Pancreas (tissue), 10 donors: Measurements from ENCODE around the gene KDM1A. TPM values are rescaled to one million over a fixed set of nuclear protein-coding genes. Genes with fewer than 3 reads are reported as not detected.

ENCODE experiments used
- ATAC-seq, 4 donors: fragments of 200-7000 bp; cut with Tn5 transposase; one replicate each; pipeline versions ENCODE4 v1.8.0 to v1.9.1; 2020; ENCODE audit warnings: mild to moderate bottlenecking in 4 of 4, moderate library complexity in 4 of 4
- DNase-seq, 6 donors: peaks; one replicate each; pipeline ENCODE4 v3.0.0-alpha.2; 2020
- FAIRE-seq: peaks from 2 replicates; lab custom pipeline; 2012; peaks lifted over from hg19 to GRCh38; lab: Jason Lieb, UNC
- H3K27ac ChIP-seq, 4 donors: fragments of 200-600 bp; sonication (generic); 1 replicate in 3 of 4; 2 replicates in 1 of 4; pipeline versions ENCODE4 v1.5.0 to v1.8.0; 2020
- H3K27me3 ChIP-seq, 4 donors: fragments of 200-600 bp; one replicate each; pipeline ENCODE4 v1.8.0; 2021
- H3K36me3 ChIP-seq, 3 donors: fragments of 200-600 bp; sonication (generic) in 1 of 3; one replicate each; pipeline versions ENCODE4 v1.5.0 to v1.8.0; 2020 to 2021
- H3K4me1 ChIP-seq, 3 donors: fragments of 200-600 bp; one replicate each; pipeline ENCODE4 v1.8.0; 2021
- H3K4me3 ChIP-seq, 4 donors: fragments of 200-600 bp; sonication (generic) in 2 of 4; one replicate each; pipeline versions ENCODE4 v1.5.0 to v1.8.0; 2020 to 2021
- H3K9me3 ChIP-seq, 4 donors: fragments of 200-600 bp; one replicate each; pipeline ENCODE4 v1.8.0; 2021
- CTCF ChIP-seq, 4 donors: fragments of 200-600 bp; sonication (generic) in 3 of 4; IDR thresholded peaks; one replicate each; pipeline versions ENCODE4 v1.5.0 to v1.8.0; 2021; ENCODE audit warnings: antibody characterized with exemption in 4 of 4
- WGBS, 2 donors: extraction: QIAGEN DNeasy Blood & Tissue Kit; methylation state at CpG; one replicate each; pipeline ENCODE4 v1.1.7; 2013; 5-methylcytosine and 5-hydroxymethylcytosine counted together
- intact Hi-C, 3 donors: fragments of 100-400 bp; cut with DNase I; formaldehyde crosslinking; loops; one replicate each; pipeline versions ENCODE4 v1.11.1 to v1.14.2; 2022
- polyA plus RNA-seq, 2 donors: library from polyadenylated mRNA; stranded (reverse); fragments of 200-250 nt; gene quantifications; one replicate each; pipeline ENCODE4 v1.2.3, GENCODE V29; 2013
- total RNA-seq, 6 donors: library from RNA; stranded (reverse); fragmentation: NEBNext Ultra II Directional in 4 of 6; extraction: Animal tissue kit (Norgen Biotek cat#: 25700) in 4 of 6; gene quantifications; one replicate each; pipeline versions ENCODE4 v1.2.1 to v1.2.4, GENCODE V29; 2021 to 2023
- donor health status: healthy with polysubstance abuse.
- donor health status: DM: no; HTN: no; CAD: no; lungs with moderate emphysema.
- donor health status: DM: no; HTN: no; CAD: no.
- donor health status: control.
- donor health status: control.
- donor health status: Bipolar disorder and iron deficiency.
- donor health status: DM: yes; HTN: yes; CAD: no.
- donor health status: DM: no; HTN: no; CAD: no.
- donor health status: DM: no; HTN: no; CAD: no.
- donor health status: DM: yes; HTN: yes; CAD: no.

The KDM1A gene
- total and polyA plus RNA-seq, 8 donors, result 13.7 to 31.9 (median 22.9) TPM

DNA sequence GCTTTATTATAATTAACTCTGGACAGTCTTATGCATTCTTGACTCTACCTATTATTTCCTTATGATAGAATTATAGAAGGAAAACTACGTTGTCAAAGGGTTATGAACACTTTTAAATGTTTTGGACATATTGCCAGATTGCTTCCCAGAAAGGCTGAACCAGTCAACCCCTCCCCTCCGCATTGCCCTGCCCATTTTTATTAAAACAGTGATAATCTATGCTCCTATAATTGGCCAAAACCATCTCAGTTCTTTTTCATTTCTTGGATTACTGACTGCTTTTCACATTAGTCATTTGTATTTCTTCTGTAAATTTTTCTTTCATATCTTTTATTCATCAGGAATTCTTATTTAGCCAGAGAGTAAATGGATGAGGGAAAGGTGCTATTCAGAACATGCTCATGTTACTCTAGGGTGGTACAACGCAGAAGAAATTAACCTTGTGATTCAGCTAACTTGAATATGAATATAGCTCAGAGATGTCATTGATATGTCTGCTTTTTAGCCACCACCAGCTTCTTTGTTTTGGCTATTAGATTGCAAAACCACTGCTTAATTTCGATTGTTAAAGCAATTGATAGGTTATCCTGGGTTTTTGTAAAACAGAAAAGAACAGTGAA lies 32.1 kb downstream of the KDM1A start:
- Histone ChIP-seq H3K9me3 (no peaks in the 10 kb centered on the region), H3K36me3 (peaks cover 0 to 13% (median 4%) of the 10 kb centered on the region in 3 donors), H3K27me3 (no peaks in the 10 kb centered on the region), H3K27ac (no peak overlapping the region), H3K4me3 (no peak overlapping the region), H3K4me1 (no peaks in the 10 kb centered on the region)
- intact Hi-C loops, result no loop called here
- TF ChIP-seq CTCF (IDR thresholded peaks at IDR 0.05), result no peak
- ATAC-seq, result no peak
- FAIRE-seq, result no peak
- WGBS, 2 donors, result 82 to 92% methylated on average over 4 of the region's 4 CpGs
- no peak for DNase-seq

- WGBS, 2 donors, result 93 to 94% methylated on average over 5 of the region's 5 CpGs
- FAIRE-seq (no peak), ATAC-seq (no peak), DNase-seq (no peak)
- H3K36me3 ChIP-seq, result peaks cover 0 to 50% (median 9%) of the 10 kb centered on the region in 3 donors
- H3K27me3 ChIP-seq, result no peaks in the 10 kb centered on the region
- no peak overlapping the region for H3K27ac ChIP-seq
- no peak overlapping the region for H3K4me3 ChIP-seq
- no peaks in the 10 kb centered on the region for H3K9me3 ChIP-seq
- TF ChIP-seq CTCF (IDR thresholded peaks at IDR 0.05), result no peak
- H3K4me1 ChIP-seq, result no peaks in the 10 kb centered on the region
- intact Hi-C loops, result no loop called here
These were observed 38.0 kb downstream of the KDM1A start for GRCh38 chr1:23057301-23057700.

DNA sequence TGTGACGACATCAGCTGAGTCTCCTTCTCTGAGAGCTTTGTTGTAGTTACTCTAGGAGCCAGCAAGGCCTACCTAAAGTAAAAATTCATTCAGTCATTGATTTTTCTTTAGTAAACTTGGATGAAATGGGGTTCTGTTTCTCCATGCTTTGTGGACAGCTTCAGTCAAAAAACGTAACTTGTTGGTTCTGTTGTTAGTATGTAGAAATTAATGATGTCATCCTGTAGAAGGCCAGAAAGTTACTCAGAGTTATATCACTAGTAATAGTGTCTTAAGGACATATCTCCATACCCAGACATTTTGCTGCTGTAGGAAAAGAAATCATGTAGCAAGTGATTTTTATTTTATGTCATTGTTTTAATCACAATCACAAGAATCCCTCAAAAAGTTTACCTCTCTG lies 43.0 kb downstream of the KDM1A start:
- Histone ChIP-seq H3K4me1 (no peaks in the 10 kb centered on the region), H3K27me3 (no peaks in the 10 kb centered on the region), H3K9me3 (no peaks in the 10 kb centered on the region), H3K36me3 (peaks cover 0 to 33% (median 7%) of the 10 kb centered on the region in 3 donors), H3K4me3 (no peak overlapping the region), H3K27ac (no peak overlapping the region)
- FAIRE-seq (no peak), ATAC-seq (no peak), DNase-seq (no peak)
- 88 to 95% methylated on average over 2 of the region's 2 CpGs for WGBS, 2 donors
- no peak for TF ChIP-seq CTCF (IDR thresholded peaks at IDR 0.05)
- intact Hi-C loops, result no loop called here

- no peak overlapping the region for H3K27ac ChIP-seq
- H3K4me3 ChIP-seq, result no peak overlapping the region
- H3K9me3 ChIP-seq, result no peaks in the 10 kb centered on the region
- WGBS, 2 donors, result 79 to 88% methylated on average over 2 of the region's 2 CpGs
- FAIRE-seq (no peak), ATAC-seq (no peak), DNase-seq (no peak)
- H3K27me3 ChIP-seq, result no peaks in the 10 kb centered on the region
- intact Hi-C loops, result no loop called here
- TF ChIP-seq CTCF (IDR thresholded peaks at IDR 0.05), result no peak
- H3K4me1 ChIP-seq, result no peaks in the 10 kb centered on the region
- H3K36me3 ChIP-seq, result peaks cover 0 to 18% (median 2%) of the 10 kb centered on the region in 3 donors
These were observed 46.1 kb downstream of the KDM1A start for GRCh38 chr1:23065385-23065784.

GRCh38 chr1:23066075-23066474 lies 46.8 kb downstream of the KDM1A start:
- Histone ChIP-seq H3K4me1 (no peaks in the 10 kb centered on the region), H3K27me3 (no peaks in the 10 kb centered on the region), H3K36me3 (peaks cover 0 to 16% (median 2%) of the 10 kb centered on the region in 3 donors), H3K4me3 (no peak overlapping the region), H3K27ac (no peak overlapping the region), H3K9me3 (no peaks in the 10 kb centered on the region)
- 89 to 95% methylated on average over 2 of the region's 2 CpGs for WGBS, 2 donors
- intact Hi-C loops, result no loop called here
- no peak for FAIRE-seq
- DNase-seq, result no peak
- no peak for TF ChIP-seq CTCF (IDR thresholded peaks at IDR 0.05)
- no peak for ATAC-seq
